PC-3 (cell line): ENCODE results near the gene PCNX3. TPM values are rescaled to one million over a fixed set of nuclear protein-coding genes. Genes with fewer than 3 reads are reported as not detected.

ENCODE experiments used
- ATAC-seq: fragments of 200-7000 bp; cut with Tn5 transposase; 2 replicates; pipeline ENCODE4 v1.9.1; 2020; ENCODE audit warnings: mild to moderate bottlenecking, moderate library complexity
- BruUV-seq: library from RNA; stranded (reverse); fragments of 400-500 nt; replicated peaks from 2 replicates; lab custom pipeline; 2021; lab: Mats Ljungman, UMichigan
- CTCF ChIA-PET: fragments of 300-600 bp; sonication (Branson Sonifier 250); formaldehyde crosslinking; loops from one replicate; lab custom pipeline; 2022; ENCODE audit warnings: antibody characterized with exemption; lab: Charles Lee
- POLR2A ChIA-PET: fragments of 300-600 bp; sonication (Branson Sonifier 250); formaldehyde crosslinking; loops from one replicate; lab custom pipeline; 2022; ENCODE audit warnings: antibody characterized with exemption; ENCODE audit not compliant: unreplicated experiment; lab: Charles Lee
- DNase-seq: peaks from one replicate; pipeline ENCODE4 v3.0.0-alpha.2; 2015
- H2AFZ ChIP-seq: fragments of 300-600 bp; sonication (generic); 2 replicates; pipeline ENCODE4 v1.6.0; 2016; ENCODE audit warnings: antibody characterized with exemption, low read length
- H3F3A ChIP-seq: fragments of 300-600 bp; sonication (generic); one replicate; pipeline ENCODE4 v1.6.0; 2017; ENCODE audit warnings: antibody characterized with exemption, low read length, control low read depth, mild to moderate bottlenecking; ENCODE audit not compliant: unreplicated experiment
- H3K27ac ChIP-seq: fragments of 300-600 bp; sonication (generic); 2 replicates; pipeline ENCODE4 v1.5.1; 2016; ENCODE audit warnings: mild to moderate bottlenecking, low read length
- H3K27me3 ChIP-seq: fragments of 300-600 bp; sonication (generic); 2 replicates; pipeline ENCODE4 v1.6.1; 2016; ENCODE audit warnings: low read length, mixed read lengths
- H3K36me3 ChIP-seq: fragments of 300-600 bp; sonication (generic); 2 replicates; pipeline ENCODE4 v1.6.1; 2016; ENCODE audit warnings: low read depth, mixed run types, low read length, mixed read lengths
- H3K4me1 ChIP-seq: fragments of 300-600 bp; sonication (generic); 2 replicates; pipeline ENCODE4 v1.5.1; 2016; ENCODE audit warnings: low read length; ENCODE audit not compliant: insufficient read depth
- H3K4me2 ChIP-seq: fragments of 300-600 bp; sonication (generic); 2 replicates; pipeline ENCODE4 v1.6.0; 2016; ENCODE audit warnings: low read length
- H3K4me3 ChIP-seq: fragments of 300-600 bp; sonication (generic); 2 replicates; pipeline ENCODE4 v1.5.1; 2016; ENCODE audit warnings: mild to moderate bottlenecking, low read length, mixed read lengths
- H3K79me2 ChIP-seq: fragments of 300-600 bp; sonication (generic); 2 replicates; pipeline ENCODE4 v1.6.1; 2017; ENCODE audit warnings: low read length, mixed read lengths
- H3K9ac ChIP-seq: fragments of 300-600 bp; sonication (generic); 2 replicates; pipeline ENCODE4 v1.6.0; 2016; ENCODE audit warnings: mild to moderate bottlenecking, low read length
- H3K9me2 ChIP-seq: fragments of 300-600 bp; sonication (generic); replicated peaks from 2 replicates; pipeline ENCODE4 v1.6.1; 2016; ENCODE audit warnings: mixed run types, low read length, mixed read lengths
- H3K9me3 ChIP-seq: fragments of 300-600 bp; sonication (generic); 2 replicates; pipeline ENCODE4 v1.6.1; 2016; ENCODE audit warnings: low read length, mixed read lengths
- H4K20me1 ChIP-seq: fragments of 300-600 bp; sonication (generic); 2 replicates; pipeline ENCODE4 v1.6.1; 2016; ENCODE audit warnings: low read length, mixed read lengths
- EZH2 ChIP-seq: fragments of 300-600 bp; sonication (generic); IDR thresholded peaks from one replicate; pipeline ENCODE4 v1.6.1; 2017; ENCODE audit warnings: antibody characterized with exemption, mild to moderate bottlenecking, low read length; ENCODE audit not compliant: unreplicated experiment
- EZH2phosphoT487 ChIP-seq: fragments of 300-600 bp; sonication (generic); IDR thresholded peaks from 2 replicates; pipeline ENCODE4 v1.6.1; 2018; ENCODE audit warnings: mild to moderate bottlenecking, antibody characterized with exemption, low read length, borderline replicate concordance
- intact Hi-C: fragments of 100-400 bp; cut with micrococcal nuclease; formaldehyde crosslinking; loops from 2 replicates; pipeline ENCODE4 v1.9.0; 2023
- total RNA-seq: library from RNA; depleted of rRNA; stranded (reverse); fragments of >200 nt; gene quantifications from 2 replicates; pipeline ENCODE4 v1.2.3, GENCODE V29; 2014
- TF ChIP-seq, protein P1 (sequence below): fragments of 300-600 bp; sonication (generic); conservative IDR thresholded peaks from 2 replicates; pipeline ENCODE4 v1.5.1; 2017; ENCODE audit warnings: antibody characterized with exemption, low read depth, mild to moderate bottlenecking, low read length

Gene PCNX3
- total RNA-seq, 1 experiment from 2014 or later: 53.6 TPM

DNA sequence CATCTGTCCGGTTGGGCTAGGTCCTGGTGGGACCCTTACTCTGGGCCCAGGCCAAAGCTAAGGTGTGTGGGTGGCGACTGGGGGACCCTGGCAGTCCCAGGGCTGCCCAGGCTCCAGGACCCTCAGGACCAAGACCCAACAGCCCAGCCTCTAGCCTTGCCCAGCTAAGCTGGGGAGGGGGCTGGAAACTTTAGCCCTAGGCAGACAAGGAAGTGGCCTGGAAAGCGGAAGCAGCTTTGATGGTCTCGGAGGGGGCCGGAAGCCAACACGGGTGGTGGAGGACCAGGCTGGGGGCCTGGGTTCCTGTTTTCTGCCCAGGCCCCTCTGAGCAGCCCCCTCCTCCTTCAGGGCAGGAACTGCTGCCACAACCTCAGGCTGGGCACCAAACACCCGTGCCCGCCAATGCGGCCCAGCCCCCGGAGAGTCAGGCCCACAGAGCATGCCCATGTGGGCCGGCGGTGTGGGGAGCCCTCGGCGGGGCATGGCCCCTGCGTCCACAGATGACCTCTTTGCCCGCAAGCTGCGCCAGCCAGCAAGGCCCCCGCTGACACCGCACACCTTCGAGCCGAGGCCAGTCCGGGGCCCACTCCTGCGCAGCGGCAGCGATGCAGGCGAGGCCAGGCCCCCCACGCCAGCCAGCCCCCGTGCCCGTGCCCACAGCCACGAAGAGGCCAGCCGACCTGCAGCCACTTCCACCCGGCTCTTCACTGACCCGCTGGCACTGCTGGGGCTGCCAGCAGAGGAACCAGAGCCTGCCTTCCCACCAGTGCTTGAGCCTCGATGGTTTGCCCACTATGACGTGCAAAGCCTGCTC lies 25.1 kb downstream of the PCNX3 start:
- TF ChIP-seq, protein P1, sequence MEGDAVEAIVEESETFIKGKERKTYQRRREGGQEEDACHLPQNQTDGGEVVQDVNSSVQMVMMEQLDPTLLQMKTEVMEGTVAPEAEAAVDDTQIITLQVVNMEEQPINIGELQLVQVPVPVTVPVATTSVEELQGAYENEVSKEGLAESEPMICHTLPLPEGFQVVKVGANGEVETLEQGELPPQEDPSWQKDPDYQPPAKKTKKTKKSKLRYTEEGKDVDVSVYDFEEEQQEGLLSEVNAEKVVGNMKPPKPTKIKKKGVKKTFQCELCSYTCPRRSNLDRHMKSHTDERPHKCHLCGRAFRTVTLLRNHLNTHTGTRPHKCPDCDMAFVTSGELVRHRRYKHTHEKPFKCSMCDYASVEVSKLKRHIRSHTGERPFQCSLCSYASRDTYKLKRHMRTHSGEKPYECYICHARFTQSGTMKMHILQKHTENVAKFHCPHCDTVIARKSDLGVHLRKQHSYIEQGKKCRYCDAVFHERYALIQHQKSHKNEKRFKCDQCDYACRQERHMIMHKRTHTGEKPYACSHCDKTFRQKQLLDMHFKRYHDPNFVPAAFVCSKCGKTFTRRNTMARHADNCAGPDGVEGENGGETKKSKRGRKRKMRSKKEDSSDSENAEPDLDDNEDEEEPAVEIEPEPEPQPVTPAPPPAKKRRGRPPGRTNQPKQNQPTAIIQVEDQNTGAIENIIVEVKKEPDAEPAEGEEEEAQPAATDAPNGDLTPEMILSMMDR: no peak
- TF ChIP-seq EZH2 (no peak), EZH2phosphoT487 (no peak)
- no peaks in the 10 kb centered on the region for H3K9me2 ChIP-seq
- H3K4me3 ChIP-seq: no peak overlapping the region
- peaks cover 7% of the 10 kb centered on the region for H3K4me1 ChIP-seq
- H3K4me2 ChIP-seq: no peak overlapping the region
- no peaks in the 10 kb centered on the region for H3K27me3 ChIP-seq
- ChIA-PET POLR2A (no interaction called here), CTCF (no interaction called here)
- peaks cover 15% of the 10 kb centered on the region for H3K36me3 ChIP-seq
- no TSS peak for BruUV-seq
- H3F3A ChIP-seq: peaks cover 7% of the 10 kb centered on the region
- no peak overlapping the region for H3K9ac ChIP-seq
- DNase-seq (no peak), ATAC-seq (no peak)
- H3K27ac ChIP-seq: no peak overlapping the region
- H2AFZ ChIP-seq: no peak overlapping the region
- H4K20me1 ChIP-seq: no peaks in the 10 kb centered on the region
- H3K9me3 ChIP-seq: no peaks in the 10 kb centered on the region
- H3K79me2 ChIP-seq: no peaks in the 10 kb centered on the region
- intact Hi-C loops: no loop called here

DNA sequence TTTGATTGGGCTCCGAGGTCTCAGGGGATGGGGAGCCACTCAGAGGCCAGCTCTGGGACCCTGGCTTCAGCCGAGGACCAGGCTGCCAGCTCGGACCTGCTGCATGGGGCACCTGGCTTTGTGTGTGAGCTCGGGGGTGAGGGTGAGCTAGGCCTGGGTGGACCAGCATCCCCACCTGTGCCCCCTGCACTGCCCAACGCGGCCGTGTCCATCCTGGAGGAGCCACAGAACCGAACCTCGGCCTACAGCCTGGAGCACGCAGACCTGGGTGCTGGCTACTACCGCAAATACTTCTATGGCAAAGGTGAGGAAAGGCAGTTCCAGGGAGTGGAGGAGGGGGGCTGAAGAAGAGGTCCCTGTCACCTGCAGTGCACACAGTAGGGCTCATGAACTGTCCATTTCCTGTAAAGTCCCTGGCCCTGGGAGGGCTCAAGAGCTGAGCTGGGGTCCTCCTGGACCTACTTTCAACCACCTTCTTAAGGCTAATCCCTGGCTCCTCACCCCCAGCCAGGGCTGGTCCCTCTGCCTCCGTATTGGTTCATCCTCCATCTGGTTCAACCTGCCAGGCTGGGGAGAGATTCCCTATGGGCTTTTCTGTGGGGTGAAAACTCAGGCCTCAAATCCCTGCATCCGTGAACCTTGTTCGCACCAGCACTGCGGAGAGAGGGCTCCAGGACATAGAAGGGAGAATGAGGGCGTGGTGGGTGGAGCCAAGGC lies 25.9 kb downstream of the PCNX3 start:
- ATAC-seq (no peak), DNase-seq (no peak)
- Histone ChIP-seq H3K4me2 (no peak overlapping the region), H3K4me3 (no peak overlapping the region), H3K9ac (no peak overlapping the region), H3K36me3 (peaks cover 7% of the 10 kb centered on the region), H2AFZ (no peak overlapping the region), H3K9me2 (no peaks in the 10 kb centered on the region), H3K79me2 (no peaks in the 10 kb centered on the region), H3K4me1 (peaks cover 7% of the 10 kb centered on the region), H3K27me3 (no peaks in the 10 kb centered on the region), H3K27ac (no peak overlapping the region), H3F3A (peaks cover 7% of the 10 kb centered on the region), H4K20me1 (no peaks in the 10 kb centered on the region), H3K9me3 (no peaks in the 10 kb centered on the region)
- ChIA-PET POLR2A (no interaction called here), CTCF (no interaction called here)
- no TSS peak for BruUV-seq
- intact Hi-C loops: no loop called here
- no peak for TF ChIP-seq EZH2phosphoT487
- TF ChIP-seq, protein P1: no peak
- TF ChIP-seq EZH2: no peak
